HG03469 (cell line): ENCODE measurements around the gene SOCS3.

ENCODE experiments used
- ATAC-seq: cut with Tn5 transposase; IDR thresholded peaks from one replicate; pipeline ENCODE4 v1.9.1; 2021; ENCODE audit warnings: mild to moderate bottlenecking, moderate library complexity, moderate number of reproducible peaks; ENCODE audit not compliant: unreplicated experiment

SOCS3 gene

GRCh38 chr17:78368854-78369495 lies 9.1 kb upstream of the SOCS3 start:
- no peak for ATAC-seq

- no peak for ATAC-seq
These were observed 8.5 kb upstream of the SOCS3 start for GRCh38 chr17:78368348-78368747.

- ATAC-seq: no peak
These were observed 7.3 kb upstream of the SOCS3 start for GRCh38 chr17:78367193-78367592.

- no peak for ATAC-seq
These were observed 6.4 kb upstream of the SOCS3 start for GRCh38 chr17:78366109-78366848.

- ATAC-seq: no peak
These were observed 5.8 kb upstream of the SOCS3 start for GRCh38 chr17:78365561-78366108.

- no peak for ATAC-seq
These were observed 4.8 kb upstream of the SOCS3 start for GRCh38 chr17:78364436-78365281.

- ATAC-seq: no peak
These were observed 2.8 kb upstream of the SOCS3 start for GRCh38 chr17:78362671-78363070.

GRCh38 chr17:78362232-78362631 lies 2.4 kb upstream of the SOCS3 start:
- ATAC-seq: no peak

GRCh38 chr17:78361225-78361701 lies 1.4 kb upstream of the SOCS3 start:
- no peak for ATAC-seq

GRCh38 chr17:78360371-78361224 lies 721 bp upstream of the SOCS3 start:
- ATAC-seq: no peak

GRCh38 chr17:78359321-78359996 lies 418 bp downstream of the SOCS3 start:
- no peak for ATAC-seq

- no peak for ATAC-seq
These were observed 1.1 kb downstream of the SOCS3 start for GRCh38 chr17:78358538-78359320.

- no peak for ATAC-seq
These were observed 2.0 kb downstream of the SOCS3 start for GRCh38 chr17:78357672-78358537.

GRCh38 chr17:78357177-78357586 lies 2.7 kb downstream of the SOCS3 start:
- no peak for ATAC-seq

- ATAC-seq: peak; percentile 59
These were observed 3.7 kb downstream of the SOCS3 start for GRCh38 chr17:78356101-78356713.

- no peak for ATAC-seq
These were observed 4.2 kb downstream of the SOCS3 start for GRCh38 chr17:78355701-78356100.

GRCh38 chr17:78355045-78355641 lies 4.7 kb downstream of the SOCS3 start:
- ATAC-seq: no peak
